Measurements from ENCODE around the gene TREH. TPM values are rescaled to one million over a fixed set of nuclear protein-coding genes. Genes with fewer than 3 reads are reported as not detected.

TREH gene
- total and polyA plus RNA-seq, 2 experiments from 2014 or later: 0.42 TPM; not detected in 1

GRCh38 chr11:118643995-118644345, 35.5 kb downstream of the TREH start:
- H3K4me1 ChIP-seq (ENCODE audit: low read depth): no peaks in the 10 kb centered on the region
- no peak for TF ChIP-seq CTCF (IDR thresholded peaks at IDR 0.05; ENCODE audit: low read depth, low read length)
- DNase-seq (ENCODE audit: low read depth in 1 of 2, low spot score in 1 of 2): no peak
- no peaks in the 10 kb centered on the region for H3K27me3 ChIP-seq
- H3K27ac ChIP-seq: no peak overlapping the region
- no peak overlapping the region for H3K4me3 ChIP-seq
- peaks cover 20% of the 10 kb centered on the region for H3K36me3 ChIP-seq
- H3K9me3 ChIP-seq (ENCODE audit: low read depth): no peaks in the 10 kb centered on the region

GRCh38 chr11:118643142-118643994, 36.1 kb downstream of the TREH start:
- Histone ChIP-seq H3K4me1 (ENCODE audit: low read depth) (no peaks in the 10 kb centered on the region), H3K9me3 (ENCODE audit: low read depth) (no peaks in the 10 kb centered on the region), H3K27me3 (no peaks in the 10 kb centered on the region), H3K4me3 (no peak overlapping the region), H3K27ac (no peak overlapping the region), H3K36me3 (peaks cover 20% of the 10 kb centered on the region)
- TF ChIP-seq CTCF (IDR thresholded peaks at IDR 0.05; ENCODE audit: low read depth, low read length): no peak
- DNase-seq (ENCODE audit: low read depth in 1 of 2, low spot score in 1 of 2): no peak

- no peak overlapping the region for H3K27ac ChIP-seq
- no peak for DNase-seq (ENCODE audit: low read depth in 1 of 2, low spot score in 1 of 2)
- H3K4me3 ChIP-seq: no peak overlapping the region
- no peak for TF ChIP-seq CTCF (IDR thresholded peaks at IDR 0.05; ENCODE audit: low read depth, low read length)
- no peaks in the 10 kb centered on the region for H3K27me3 ChIP-seq
- peaks cover 32% of the 10 kb centered on the region for H3K36me3 ChIP-seq
- H3K4me1 ChIP-seq (ENCODE audit: low read depth): no peaks in the 10 kb centered on the region
- H3K9me3 ChIP-seq (ENCODE audit: low read depth): no peaks in the 10 kb centered on the region
These were observed 37.9 kb downstream of the TREH start for GRCh38 chr11:118641397-118642019.

GRCh38 chr11:118640332-118641154, 38.9 kb downstream of the TREH start:
- no peak for TF ChIP-seq CTCF (IDR thresholded peaks at IDR 0.05; ENCODE audit: low read depth, low read length)
- Histone ChIP-seq H3K36me3 (peaks cover 33% of the 10 kb centered on the region), H3K4me3 (no peak overlapping the region), H3K27me3 (no peaks in the 10 kb centered on the region), H3K27ac (no peak overlapping the region), H3K9me3 (ENCODE audit: low read depth) (no peaks in the 10 kb centered on the region), H3K4me1 (ENCODE audit: low read depth) (no peaks in the 10 kb centered on the region)
- DNase-seq (ENCODE audit: low read depth in 1 of 2, low spot score in 1 of 2): no peak

GRCh38 chr11:118639899-118640298, 39.6 kb downstream of the TREH start:
- no peak overlapping the region for H3K27ac ChIP-seq
- no peak for DNase-seq (ENCODE audit: low read depth in 1 of 2, low spot score in 1 of 2)
- peaks cover 29% of the 10 kb centered on the region for H3K36me3 ChIP-seq
- no peak overlapping the region for H3K4me3 ChIP-seq
- no peaks in the 10 kb centered on the region for H3K9me3 ChIP-seq (ENCODE audit: low read depth)
- no peaks in the 10 kb centered on the region for H3K27me3 ChIP-seq
- no peak for TF ChIP-seq CTCF (IDR thresholded peaks at IDR 0.05; ENCODE audit: low read depth, low read length)
- peaks cover 6% of the 10 kb centered on the region for H3K4me1 ChIP-seq (ENCODE audit: low read depth)

Data from cardiac muscle cell (in vitro differentiated cells and primary cell).